ENCODE results near the gene CAMK2B. TPM values are rescaled to one million over a fixed set of nuclear protein-coding genes. Genes with fewer than 3 reads are reported as not detected.

Gene CAMK2B
- total and polyA plus RNA-seq, 2 of the 13 experiments (the other 11 are each of a cell fraction or from before 2014, with no cell fraction given), result 0.27 to 0.48 TPM

- no peak for TF ChIP-seq NR2F6 (IDR thresholded peaks at IDR 0.05)
- no peak for TF ChIP-seq NR2F6 (CRISPR knock-in tag; IDR thresholded peaks at IDR 0.05)
- TF ChIP-seq MIER2 (CRISPR knock-in tag; IDR thresholded peaks at IDR 0.05), result no peak
- no peak for TF ChIP-seq PRMT3 (CRISPR knock-in tag; IDR thresholded peaks at IDR 0.05; ENCODE audit: borderline replicate concordance, low read depth)
- TF ChIP-seq ZBTB42 (CRISPR knock-in tag; IDR thresholded peaks at IDR 0.05), result 0 out of 2 replicates have a peak, but pooled peaks have one; percentile 38
- TF ChIP-seq GATA4 (IDR thresholded peaks at IDR 0.05; ENCODE audit: borderline replicate concordance, low read depth), result peak; percentile 14; the same call in 1 of the 2 replicates
- TF ChIP-seq PHB2 (IDR thresholded peaks at IDR 0.05; ENCODE audit: partially characterized antibody), result no peak
- TF ChIP-seq FOXJ3 (CRISPR knock-in tag; IDR thresholded peaks at IDR 0.05; ENCODE audit: borderline replicate concordance), result no peak
- TF ChIP-seq U2AF1 (optimal IDR thresholded peaks at IDR 0.05; ENCODE audit: low read depth, low read length), result peak; percentile 48
- TF ChIP-seq SATB2 (CRISPR knock-in tag; IDR thresholded peaks at IDR 0.05), result no peak
- peak; percentile 74; the same call in 1 of the 2 replicates for TF ChIP-seq HDAC1 (CRISPR knock-in tag; IDR thresholded peaks at IDR 0.05)
- TF ChIP-seq THAP11 (CRISPR knock-in tag; IDR thresholded peaks at IDR 0.05), result peak; percentile 95
- TF ChIP-seq ARID5B (CRISPR knock-in tag; IDR thresholded peaks at IDR 0.05), result peak; percentile 35
- TF ChIP-seq NCOA2 (CRISPR knock-in tag; IDR thresholded peaks at IDR 0.05), result no peak
- TF ChIP-seq TRIM24 (CRISPR knock-in tag; IDR thresholded peaks at IDR 0.05), result no peak
- TF ChIP-seq POGZ (CRISPR knock-in tag; IDR thresholded peaks at IDR 0.05), result peak; percentile 79
- no peak for TF ChIP-seq ZNF609 (CRISPR knock-in tag; IDR thresholded peaks at IDR 0.05; ENCODE audit: borderline replicate concordance)
- TF ChIP-seq ZNF281 (CRISPR knock-in tag; IDR thresholded peaks at IDR 0.05; ENCODE audit: borderline replicate concordance), result no peak
- no peak for TF ChIP-seq MEF2D (CRISPR knock-in tag; IDR thresholded peaks at IDR 0.05)
- TF ChIP-seq AHR (CRISPR knock-in tag; IDR thresholded peaks at IDR 0.05), result no peak
Observed at GRCh38 chr7:44200699-44201461, 124.5 kb downstream of the CAMK2B start, which contains the start of gene YKT6 (continued).
